IMR-90 (cell line): ENCODE results near the gene EPHA6.

ENCODE experiments used
- CTCF ChIP-seq: conservative IDR thresholded peaks from 2 replicates; pipeline ENCODE4 v1.5.1; 2012; ENCODE audit warnings: mild to moderate bottlenecking, low read depth, low read length, improper control_type of control experiment
- FOS ChIP-seq: fragments of 150-350 bp; IDR thresholded peaks from 2 replicates; pipeline ENCODE4 v1.6.1; 2016; ENCODE audit warnings: low read depth, low read length
- MXI1 ChIP-seq: IDR thresholded peaks from 2 replicates; pipeline ENCODE4 v1.6.1; 2012; ENCODE audit warnings: low read depth, mild to moderate bottlenecking, low read length, moderate library complexity, borderline replicate concordance
- POLR2A ChIP-seq: IDR thresholded peaks from 2 replicates; pipeline ENCODE4 v1.6.1; 2012; ENCODE audit warnings: mild to moderate bottlenecking, low read depth, low read length

GRCh38 chr3:97636465-97636864 lies 822.1 kb downstream of the EPHA6 start:
- TF ChIP-seq MXI1 (no peak), FOS (no peak), POLR2A (no peak), CTCF (no peak)
